NT2/D1 (cell line): ENCODE results near the gene FAM107B.

ENCODE experiments used
- SUZ12 ChIP-seq: IDR thresholded peaks from 2 replicates; pipeline ENCODE4 v1.6.1; 2011; ENCODE audit not compliant: insufficient read length, insufficient read depth; ENCODE audit errors: extremely low read depth
- YY1 ChIP-seq: IDR thresholded peaks from 2 replicates; pipeline ENCODE4 v1.6.1; 2011; ENCODE audit not compliant: insufficient read length, insufficient read depth

- TF ChIP-seq SUZ12 = no peak
- no peak for TF ChIP-seq YY1
Measured at GRCh38 chr10:14608381-14609001, 166.2 kb downstream of the FAM107B start.
